CD4-positive, alpha-beta T cell (primary cell): ENCODE results near the gene RTN3. TPM values are rescaled to one million over a fixed set of nuclear protein-coding genes. Genes with fewer than 3 reads are reported as not detected.

Source experiments
- ATAC-seq: fragments of 200-7000 bp; cut with Tn5 transposase; one replicate; pipeline ENCODE4 v1.10.0; 2022; ENCODE audit warnings: mild to moderate bottlenecking; ENCODE audit not compliant: poor library complexity
- CTCF ChIA-PET: fragments of 350-600 bp; sonication (Branson Sonifier 250); formaldehyde crosslinking; loops from one replicate; lab custom pipeline; 2021; ENCODE audit warnings: antibody characterized with exemption, inconsistent platforms; lab: Charles Lee
- POLR2A ChIA-PET: fragments of 350-600 bp; sonication (Branson Sonifier 250); formaldehyde crosslinking; loops from one replicate; lab custom pipeline; 2021; ENCODE audit warnings: antibody characterized with exemption, inconsistent platforms; lab: Charles Lee
- DNase-seq, 14 experiments: peaks; one replicate each; pipeline ENCODE4 v3.0.0-alpha.2; 2013 to 2020; ENCODE audit warnings: mixed read lengths in 2 of 14
- H3K27ac ChIP-seq, 2 donors: one replicate each; pipeline versions ENCODE4 v1.5.1 to v1.7.0; 2013; ENCODE audit warnings: low read length in 2 of 2, low read depth in 1 of 2, mild to moderate bottlenecking in 1 of 2
- H3K27me3 ChIP-seq, 2 experiments: 1 replicate in 1 of 2; 2 replicates in 1 of 2; pipeline versions ENCODE4 v1.6.1 to v1.7.0; 2013; ENCODE audit warnings: low read length in 2 of 2, control low read depth in 1 of 2, mild to moderate bottlenecking in 1 of 2, moderate library complexity in 1 of 2; ENCODE audit not compliant: insufficient read depth in 2 of 2, control insufficient read depth in 1 of 2
- H3K36me3 ChIP-seq: one replicate; pipeline ENCODE4 v1.6.1; 2013; ENCODE audit warnings: low read length, control low read depth; ENCODE audit not compliant: insufficient read depth
- H3K4me1 ChIP-seq: one replicate; pipeline ENCODE4 v1.6.1; 2013; ENCODE audit warnings: low read length, control low read depth; ENCODE audit not compliant: insufficient read depth
- H3K4me3 ChIP-seq: one replicate; pipeline ENCODE4 v1.5.1; 2013; ENCODE audit warnings: mild to moderate bottlenecking, low read length, moderate library complexity
- H3K9me3 ChIP-seq, 2 experiments: 1 replicate in 1 of 2; 2 replicates in 1 of 2; pipeline versions ENCODE4 v1.6.1 to v1.7.0; 2013; ENCODE audit warnings: low read length in 2 of 2, mild to moderate bottlenecking in 2 of 2, control low read depth in 1 of 2, moderate library complexity in 1 of 2; ENCODE audit not compliant: control insufficient read depth in 1 of 2, insufficient read depth in 1 of 2
- H3K27ac Mint-ChIP-seq: one replicate; pipeline ENCODE4 v1.8.0; 2020; ENCODE audit warnings: mixed read lengths
- H3K27me3 Mint-ChIP-seq: one replicate; pipeline ENCODE4 v1.8.0; 2021; ENCODE audit warnings: mixed read lengths
- H3K36me3 Mint-ChIP-seq: one replicate; pipeline ENCODE4 v1.8.0; 2021; ENCODE audit warnings: low read depth, mixed read lengths
- H3K4me1 Mint-ChIP-seq: one replicate; pipeline ENCODE4 v1.8.0; 2021; ENCODE audit warnings: low read depth, mixed read lengths
- H3K4me3 Mint-ChIP-seq: one replicate; pipeline ENCODE4 v1.8.0; 2020; ENCODE audit warnings: mild to moderate bottlenecking, mixed read lengths
- H3K9me3 Mint-ChIP-seq: one replicate; pipeline ENCODE4 v1.8.0; 2020; ENCODE audit warnings: mixed read lengths
- CTCF ChIP-seq: fragments of 200-600 bp; IDR thresholded peaks from one replicate; pipeline ENCODE4 v1.8.0; 2022; ENCODE audit warnings: antibody characterized with exemption, mild to moderate bottlenecking
- intact Hi-C, 2 experiments: fragments of 100-400 bp; cut with DNase I in 1 of 2; cut with micrococcal nuclease in 1 of 2; formaldehyde crosslinking; loops; one replicate each; pipeline versions ENCODE4 v1.15.1 to v1.9.0; 2023 to 2025; cut with DNase I, micrococcal nuclease
- total RNA-seq, 174 experiments: library from RNA in 2 of 174; stranded (reverse) in 2 of 174; gene quantifications; one replicate each; pipeline ENCODE4 v1.2.3 and lab custom pipeline; 2021 to 2026

RTN3 gene
- total RNA-seq, 2 experiments from 2014 or later: 16.4 to 17.6 TPM

DNA sequence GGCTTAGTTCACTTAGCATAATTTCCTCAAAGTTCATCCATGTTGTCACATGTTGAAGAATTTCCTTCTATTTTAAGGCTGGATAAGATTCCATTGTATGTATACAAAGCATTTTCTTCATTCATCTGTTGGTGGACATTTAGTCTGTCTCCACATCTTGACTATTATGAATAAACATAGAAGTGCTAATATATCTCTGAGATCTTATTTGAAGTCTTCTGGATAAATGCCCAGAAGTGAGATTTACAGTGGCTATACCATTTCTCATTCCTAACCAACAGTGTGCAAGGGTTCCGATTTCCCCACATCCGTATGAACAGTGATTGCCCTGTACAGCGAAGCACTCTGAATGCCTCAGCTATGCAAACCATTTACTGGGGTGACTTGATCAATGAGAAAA lies 93.9 kb downstream of the RTN3 start:
- H3K4me1 Mint-ChIP-seq: no peaks in the 10 kb centered on the region
- peaks cover 0 to under 1% of the 10 kb centered on the region in 2 experiments for H3K9me3 ChIP-seq
- H3K36me3 ChIP-seq: no peaks in the 10 kb centered on the region
- H3K4me1 ChIP-seq: no peaks in the 10 kb centered on the region
- no peak for ATAC-seq
- no peak overlapping the region for H3K4me3 ChIP-seq
- H3K27ac ChIP-seq: no peak overlapping the region
- no peak for DNase-seq
- peaks cover 16% of the 10 kb centered on the region for H3K27me3 Mint-ChIP-seq
- H3K36me3 Mint-ChIP-seq: no peaks in the 10 kb centered on the region
- CTCF ChIA-PET: no interaction called here
- intact Hi-C loops: no loop called here
- no peak for TF ChIP-seq CTCF
- no peak overlapping the region for H3K27ac Mint-ChIP-seq
- H3K27me3 ChIP-seq: peaks cover 1 to 10% of the 10 kb centered on the region in 2 experiments
- H3K9me3 Mint-ChIP-seq: no peaks in the 10 kb centered on the region
- no peak overlapping the region for H3K4me3 Mint-ChIP-seq
- POLR2A ChIA-PET: no interaction called here

- Mint-ChIP-seq H3K27ac (no peak overlapping the region), H3K4me1 (no peaks in the 10 kb centered on the region), H3K27me3 (peaks cover 5% of the 10 kb centered on the region), H3K36me3 (no peaks in the 10 kb centered on the region), H3K9me3 (no peaks in the 10 kb centered on the region), H3K4me3 (no peak overlapping the region)
- Histone ChIP-seq H3K9me3 (no peaks in the 10 kb centered on the region), H3K4me3 (no peak overlapping the region), H3K27me3 (no peaks in the 10 kb centered on the region), H3K36me3 (no peaks in the 10 kb centered on the region), H3K27ac (no peak overlapping the region), H3K4me1 (no peaks in the 10 kb centered on the region)
- ChIA-PET POLR2A (no interaction called here), CTCF (interaction anchor here (1.1 kb wide), 1 partner anchor 11 kb away, joined by 4 read pairs; no protein-coding TSS in a partner anchor)
- DNase-seq (no peak), ATAC-seq (no peak)
- intact Hi-C loops: no loop called here
- no peak for TF ChIP-seq CTCF
These were observed 97.7 kb downstream of the RTN3 start for GRCh38 chr11:63779039-63779438.

DNA sequence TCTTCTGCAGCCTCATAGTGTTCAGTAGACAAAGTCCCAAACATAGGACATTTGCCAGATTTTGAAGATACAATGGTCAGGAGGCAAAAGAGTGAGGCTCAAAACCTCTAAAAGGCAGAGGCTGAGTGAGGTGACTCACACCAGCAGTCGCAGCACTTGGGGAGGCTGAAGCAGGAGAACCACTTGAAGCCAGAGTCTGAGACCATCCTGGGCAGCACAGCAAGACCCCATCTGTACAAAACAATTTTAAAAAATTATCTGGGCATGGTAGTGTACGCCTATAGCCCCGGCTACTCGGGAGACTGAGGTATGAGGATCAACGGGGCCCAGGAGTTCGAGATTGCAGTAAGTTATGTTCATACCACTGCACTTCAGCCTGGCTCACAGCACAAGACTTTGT lies 101.4 kb downstream of the RTN3 start:
- ATAC-seq: no peak
- H3K36me3 ChIP-seq: no peaks in the 10 kb centered on the region
- no peak for TF ChIP-seq CTCF
- no peaks in the 10 kb centered on the region for H3K9me3 ChIP-seq
- Mint-ChIP-seq H3K27ac (no peak overlapping the region), H3K4me3 (no peak overlapping the region), H3K27me3 (peaks cover 2% of the 10 kb centered on the region), H3K36me3 (no peaks in the 10 kb centered on the region), H3K9me3 (no peaks in the 10 kb centered on the region), H3K4me1 (no peaks in the 10 kb centered on the region)
- H3K4me1 ChIP-seq: no peaks in the 10 kb centered on the region
- H3K27ac ChIP-seq: no peak overlapping the region
- POLR2A ChIA-PET: no interaction called here
- CTCF ChIA-PET: no interaction called here
- no peaks in the 10 kb centered on the region for H3K27me3 ChIP-seq
- no peak for DNase-seq
- intact Hi-C loops: no loop called here
- no peak overlapping the region for H3K4me3 ChIP-seq
